Left colon (tissue), 2 donors: Measurements from ENCODE around the gene POLQ. TPM values are rescaled to one million over a fixed set of nuclear protein-coding genes. Genes with fewer than 3 reads are reported as not detected.
"Not testable (repeated sequence)": the region's sequence is repeated elsewhere in the genome, so short reads cannot be mapped to it uniquely, and the experiment has no call there.

Experiments
- ATAC-seq: fragments of 200-7000 bp; cut with Tn5 transposase; one replicate; pipeline ENCODE4 v1.9.1; 2020; ENCODE audit warnings: mild to moderate bottlenecking, moderate library complexity
- DNase-seq, 2 donors: peaks; one replicate each; pipeline ENCODE4 v3.0.0-alpha.2; 2020
- intact Hi-C, 2 donors: fragments of 100-400 bp; cut with DNase I in 1 of 2; cut with micrococcal nuclease in 1 of 2; formaldehyde crosslinking; loops; one replicate each; pipeline versions ENCODE4 v1.11.2 to v1.14.0; 2022; cut with DNase I, micrococcal nuclease
- total RNA-seq, 2 donors: library from RNA; stranded (reverse); fragmentation: NEBNext Ultra II Directional; extraction: Animal tissue kit (Norgen Biotek cat#: 25700); gene quantifications; one replicate each; pipeline ENCODE4 v1.2.1, GENCODE V29; 2021
- donor health status: DM: no; HTN: no; CAD: no.
- donor health status: DM: yes; HTN: yes; CAD: no.

The POLQ gene
- total RNA-seq, 2 donors from 2014 or later: 1.5 to 3.0 TPM

GRCh38 chr3:121451752-121452151 lies 94.0 kb downstream of the POLQ start:
- ATAC-seq, DNase-seq, intact Hi-C loops: not testable (repeated sequence)

GRCh38 chr3:121443456-121443855 lies 102.3 kb downstream of the POLQ start:
- no peak for ATAC-seq
- intact Hi-C loops: no loop called here
- no peak for DNase-seq

GRCh38 chr3:121436641-121437040 lies 109.1 kb downstream of the POLQ start:
- DNase-seq: no peak
- intact Hi-C loops: no loop called here
- no peak for ATAC-seq

- ATAC-seq: no peak
- intact Hi-C loops: no loop called here
- DNase-seq: no peak
Observed at GRCh38 chr3:121436074-121436473, 109.7 kb downstream of the POLQ start.

- DNase-seq (peak; percentile 24 to 27), ATAC-seq (peak; percentile 99)
- intact Hi-C loops: no loop called here
Observed at GRCh38 chr3:121431726-121432517, 113.9 kb downstream of the POLQ start.

GRCh38 chr3:121430664-121431215 lies 115.0 kb downstream of the POLQ start:
- intact Hi-C loops: no loop called here
- ATAC-seq (no peak), DNase-seq (no peak)

- ATAC-seq (no peak), DNase-seq (no peak)
- intact Hi-C loops: no loop called here
Observed at GRCh38 chr3:121424549-121424948, 121.2 kb downstream of the POLQ start.

- no peak for ATAC-seq
- DNase-seq: no peak
- intact Hi-C loops: no loop called here
Observed at GRCh38 chr3:121418182-121418581, 127.6 kb downstream of the POLQ start.

- no peak for ATAC-seq
- intact Hi-C loops: no loop called here
Observed at GRCh38 chr3:121414924-121415323, 130.9 kb downstream of the POLQ start.

GRCh38 chr3:121411523-121411922 lies 134.3 kb downstream of the POLQ start:
- ATAC-seq (no peak), DNase-seq (no peak)
- intact Hi-C loops: no loop called here

More at GRCh38 chr3:121414924-121415323, 130.9 kb downstream of the POLQ start:
- DNase-seq: no peak

GRCh38 chr3:121405631-121406030 lies 140.2 kb downstream of the POLQ start:
- ATAC-seq (no peak), DNase-seq (no peak)
- intact Hi-C loops: no loop called here

GRCh38 chr3:121399820-121400219 lies 146.0 kb downstream of the POLQ start:
- no peak for ATAC-seq
- DNase-seq: no peak
- intact Hi-C loops: no loop called here

- DNase-seq, ATAC-seq, intact Hi-C loops: not testable (repeated sequence)
Observed at GRCh38 chr3:121398051-121398450, 147.7 kb downstream of the POLQ start.

- DNase-seq, intact Hi-C loops, ATAC-seq: not testable (repeated sequence)
Observed at GRCh38 chr3:121395967-121396366, 149.8 kb downstream of the POLQ start.

- intact Hi-C loops: not testable (repeated sequence)
Observed at GRCh38 chr3:121388308-121388707, 157.5 kb downstream of the POLQ start.

More at GRCh38 chr3:121388308-121388707, 157.5 kb downstream of the POLQ start:
- not testable (repeated sequence) for ATAC-seq, DNase-seq

Other genes with a start within 250 kb of the POLQ start
- gene ARGFX, start 22.0 kb upstream of the POLQ start, total RNA-seq: not detected
- gene FBXO40, start 47.4 kb upstream of the POLQ start, total RNA-seq: not detected
- 10 to 100 TPM in 1 of 2 donors, 1 to 10 TPM in 1; 9.2 to 19.7 TPM for gene HCLS1, start 114.9 kb upstream of the POLQ start, total RNA-seq
- 10 to 100 TPM; 69.9 to 72.6 TPM for gene GOLGB1, start 203.8 kb upstream of the POLQ start, total RNA-seq